ENCODE results near the gene DIP2C. TPM values are rescaled to one million over a fixed set of nuclear protein-coding genes. Genes with fewer than 3 reads are reported as not detected.

Gene DIP2C
- total RNA-seq, 4 donors from 2014 or later = 2.4 to 14.9 (median 6.1) TPM

DNA sequence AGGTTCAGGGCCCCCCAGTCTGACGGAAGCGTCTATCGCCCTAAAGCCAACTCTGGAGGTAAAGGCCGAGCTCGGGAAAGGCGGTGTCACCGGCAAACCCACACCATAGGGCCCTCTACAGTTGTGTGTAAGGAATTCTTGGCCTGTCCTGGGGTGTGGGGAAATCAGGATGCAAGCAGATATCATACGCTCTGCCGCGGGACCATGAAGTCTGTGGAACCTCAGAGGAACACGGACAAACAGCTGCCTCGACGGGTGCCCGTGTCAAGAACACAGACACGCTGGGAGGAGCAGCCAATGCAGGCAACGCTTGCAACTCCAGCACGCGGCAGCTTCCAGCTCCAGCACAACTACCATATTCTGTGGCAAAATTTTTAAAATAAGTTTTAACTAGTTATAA, 157.9 kb downstream of the DIP2C start:
- no peaks in the 10 kb centered on the region for H3K9me3 ChIP-seq
- DNase-seq = no peak
- no peak overlapping the region for H3K27ac ChIP-seq
- no peak for TF ChIP-seq POLR2A (IDR thresholded peaks at IDR 0.05)
- TF ChIP-seq, protein P1, sequence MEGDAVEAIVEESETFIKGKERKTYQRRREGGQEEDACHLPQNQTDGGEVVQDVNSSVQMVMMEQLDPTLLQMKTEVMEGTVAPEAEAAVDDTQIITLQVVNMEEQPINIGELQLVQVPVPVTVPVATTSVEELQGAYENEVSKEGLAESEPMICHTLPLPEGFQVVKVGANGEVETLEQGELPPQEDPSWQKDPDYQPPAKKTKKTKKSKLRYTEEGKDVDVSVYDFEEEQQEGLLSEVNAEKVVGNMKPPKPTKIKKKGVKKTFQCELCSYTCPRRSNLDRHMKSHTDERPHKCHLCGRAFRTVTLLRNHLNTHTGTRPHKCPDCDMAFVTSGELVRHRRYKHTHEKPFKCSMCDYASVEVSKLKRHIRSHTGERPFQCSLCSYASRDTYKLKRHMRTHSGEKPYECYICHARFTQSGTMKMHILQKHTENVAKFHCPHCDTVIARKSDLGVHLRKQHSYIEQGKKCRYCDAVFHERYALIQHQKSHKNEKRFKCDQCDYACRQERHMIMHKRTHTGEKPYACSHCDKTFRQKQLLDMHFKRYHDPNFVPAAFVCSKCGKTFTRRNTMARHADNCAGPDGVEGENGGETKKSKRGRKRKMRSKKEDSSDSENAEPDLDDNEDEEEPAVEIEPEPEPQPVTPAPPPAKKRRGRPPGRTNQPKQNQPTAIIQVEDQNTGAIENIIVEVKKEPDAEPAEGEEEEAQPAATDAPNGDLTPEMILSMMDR (IDR thresholded peaks at IDR 0.05) = no peak
- WGBS, 2 donors = 88 to 90% methylated on average over 8 to 14 of the region's 18 CpGs
- no peaks in the 10 kb centered on the region for H3K4me1 ChIP-seq
- no peaks in the 10 kb centered on the region for H3K36me3 ChIP-seq
- H3K4me3 ChIP-seq = no peak overlapping the region
- intact Hi-C loops (cut with DNase I) = no loop called here
- no peaks in the 10 kb centered on the region for H3K27me3 ChIP-seq

DNA sequence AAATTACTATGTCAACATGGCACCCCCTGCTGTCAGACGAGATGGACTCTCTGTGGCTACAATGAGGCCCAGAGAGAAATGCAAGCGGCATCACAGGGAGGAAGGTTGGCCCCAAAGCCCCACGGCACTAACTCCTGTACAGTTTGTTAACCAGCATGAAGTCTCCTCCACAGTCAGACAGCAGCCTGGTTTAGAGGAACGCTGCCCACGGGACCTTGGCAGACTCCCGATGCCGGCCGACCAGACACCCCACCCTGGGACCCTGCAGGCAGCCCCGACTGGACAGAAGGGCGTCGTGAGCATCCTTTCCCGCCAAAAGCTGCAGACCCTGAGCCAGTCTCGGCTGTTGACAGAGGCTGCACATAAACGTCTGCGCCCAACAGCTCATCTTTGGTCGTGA, 158.8 kb downstream of the DIP2C start:
- intact Hi-C loops (cut with DNase I) = no loop called here
- Histone ChIP-seq H3K4me1 (no peaks in the 10 kb centered on the region), H3K36me3 (no peaks in the 10 kb centered on the region), H3K4me3 (no peak overlapping the region), H3K27me3 (no peaks in the 10 kb centered on the region), H3K9me3 (no peaks in the 10 kb centered on the region), H3K27ac (no peak overlapping the region)
- 72 to 92% methylated on average over 4 to 16 of the region's 16 CpGs for WGBS, 2 donors
- TF ChIP-seq, protein P1 (IDR thresholded peaks at IDR 0.05) = no peak
- DNase-seq = no peak

DNA sequence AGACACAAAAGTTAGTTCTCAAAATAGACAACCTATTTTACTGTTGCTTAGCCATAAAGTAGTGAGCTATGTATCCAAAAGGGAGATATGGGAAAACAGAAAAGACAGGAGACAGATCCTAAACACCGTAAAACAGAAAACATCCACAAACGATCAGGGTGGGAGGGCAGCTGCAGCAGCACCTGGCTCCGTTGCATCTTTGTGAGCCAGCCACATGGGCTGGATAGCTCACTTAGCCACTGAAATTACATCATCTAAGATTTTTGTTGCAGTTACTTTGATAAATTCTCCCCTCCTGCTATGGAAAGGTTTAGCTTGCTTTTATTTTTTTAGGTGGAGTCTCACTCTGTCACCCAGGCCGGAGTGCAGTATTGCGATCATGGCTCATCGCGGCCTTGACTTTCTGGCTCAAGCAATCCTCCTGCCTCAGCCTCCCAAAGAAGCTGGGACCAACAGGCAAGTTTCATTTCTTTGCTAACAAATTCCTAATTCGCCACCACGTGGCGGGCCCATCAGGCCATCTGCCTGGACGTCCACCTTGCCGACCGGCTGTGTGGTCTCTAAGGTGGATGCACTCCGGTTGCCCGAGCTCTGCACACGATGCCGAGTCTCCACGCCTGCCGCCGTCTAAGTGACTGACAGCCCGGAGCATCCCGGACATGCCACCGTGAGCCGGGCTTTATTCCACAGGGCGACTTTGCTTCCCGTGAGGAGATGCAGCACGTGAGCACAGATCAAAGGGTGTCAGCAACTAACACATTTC, 159.8 kb downstream of the DIP2C start:
- no peak overlapping the region for H3K4me3 ChIP-seq
- WGBS, 2 donors = 90 to 93% methylated on average over 12 to 25 of the region's 27 CpGs
- no peaks in the 10 kb centered on the region for H3K9me3 ChIP-seq
- H3K27me3 ChIP-seq = no peaks in the 10 kb centered on the region
- peaks cover 0 to 3% (median 0%) of the 10 kb centered on the region in 3 donors for H3K4me1 ChIP-seq
- intact Hi-C loops (cut with DNase I) = no loop called here
- DNase-seq = no peak
- H3K36me3 ChIP-seq = no peaks in the 10 kb centered on the region
- TF ChIP-seq POLR2A (IDR thresholded peaks at IDR 0.05) = no peak
- TF ChIP-seq, protein P1 (IDR thresholded peaks at IDR 0.05) = no peak
- H3K27ac ChIP-seq = no peak overlapping the region

DNA sequence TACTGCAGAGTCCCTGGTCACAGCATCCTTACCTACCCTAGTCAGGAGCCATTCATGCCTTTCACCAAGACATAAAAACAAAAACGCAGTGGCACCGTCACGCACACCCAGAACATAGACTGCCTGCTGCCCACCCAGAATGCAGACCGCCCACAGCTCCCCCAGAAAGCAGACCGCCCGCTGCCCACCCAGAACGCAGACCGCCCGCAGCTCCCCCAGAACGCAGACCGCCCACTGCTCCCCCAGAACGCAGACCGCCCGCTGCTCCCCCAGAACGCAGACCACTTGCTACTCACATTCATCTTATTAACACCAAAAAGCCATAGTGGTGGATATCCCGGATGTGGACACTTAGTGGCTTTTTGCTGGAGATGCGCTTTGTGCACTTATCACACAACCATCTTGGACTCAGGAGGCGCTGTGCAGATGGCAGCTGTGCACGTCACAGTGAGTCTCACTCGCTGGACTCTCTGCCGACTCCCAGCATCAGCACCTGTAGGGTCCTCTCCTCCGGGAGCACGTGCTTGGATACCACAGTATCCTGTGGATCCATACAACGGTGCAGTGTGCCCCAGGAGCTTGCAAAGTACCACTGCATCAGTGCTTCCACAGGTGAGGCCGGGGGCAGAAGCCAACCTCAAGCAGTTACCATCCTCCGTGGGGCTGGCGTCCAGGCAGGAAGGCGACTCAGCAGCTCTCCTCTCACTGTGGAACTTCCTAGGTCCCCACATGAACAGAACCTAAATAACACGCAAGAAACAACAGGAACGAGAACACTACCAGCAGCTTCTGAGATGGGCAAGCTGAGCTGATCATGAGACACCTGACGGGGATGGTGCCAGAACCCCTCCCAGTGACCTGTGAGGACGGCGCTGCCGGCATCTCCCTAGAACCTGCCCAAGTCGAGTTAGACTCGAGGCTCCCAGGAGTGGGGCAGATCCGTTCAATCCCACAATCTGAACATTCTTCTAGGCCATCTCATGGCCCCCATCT, 161.0 kb downstream of the DIP2C start:
- Histone ChIP-seq H3K36me3 (no peaks in the 10 kb centered on the region), H3K4me1 (peaks cover 0 to 3% (median 0%) of the 10 kb centered on the region in 3 donors), H3K4me3 (no peak overlapping the region), H3K27ac (no peak overlapping the region), H3K27me3 (no peaks in the 10 kb centered on the region), H3K9me3 (no peaks in the 10 kb centered on the region)
- TF ChIP-seq POLR2A (IDR thresholded peaks at IDR 0.05) = no peak
- TF ChIP-seq, protein P1 (IDR thresholded peaks at IDR 0.05) = no peak
- 84 to 95% methylated on average over 6 to 17 of the region's 37 CpGs for WGBS, 2 donors
- intact Hi-C loops (cut with DNase I) = no loop called here
- no peak for DNase-seq

DNA sequence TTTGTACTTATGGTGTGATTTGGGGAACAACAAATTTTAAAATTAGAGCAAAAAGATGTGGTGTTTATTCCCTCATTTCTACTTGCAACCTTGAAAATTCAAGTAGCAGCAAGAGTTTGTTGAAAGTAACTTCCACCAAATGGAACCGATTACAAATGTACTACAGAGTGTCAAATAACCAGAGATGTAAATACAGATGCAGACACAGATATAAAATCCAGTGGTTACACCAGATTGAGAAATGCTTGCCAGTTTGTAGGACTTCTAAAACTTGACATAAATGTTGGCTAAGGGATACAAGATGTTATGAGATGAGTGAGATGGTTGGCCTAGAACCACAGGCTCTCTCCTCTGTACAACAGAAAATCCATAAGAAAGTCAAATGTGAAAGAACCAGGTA, 162.1 kb downstream of the DIP2C start:
- intact Hi-C loops (cut with DNase I) = no loop called here
- DNase-seq = no peak
- H3K27ac ChIP-seq = no peak overlapping the region
- H3K9me3 ChIP-seq = no peaks in the 10 kb centered on the region
- no peaks in the 10 kb centered on the region for H3K27me3 ChIP-seq
- TF ChIP-seq, protein P1 (IDR thresholded peaks at IDR 0.05) = no peak
- no peak for TF ChIP-seq POLR2A (IDR thresholded peaks at IDR 0.05)
- no peaks in the 10 kb centered on the region for H3K36me3 ChIP-seq
- WGBS, 2 donors = 75 to 87% methylated on average over 1 of the region's 1 CpG
- H3K4me1 ChIP-seq = peaks cover 0 to 8% (median 0%) of the 10 kb centered on the region in 3 donors
- H3K4me3 ChIP-seq = no peak overlapping the region
